ENCODE measurements around the gene RASA4.
"Not testable (repeated sequence)": the region's sequence is repeated elsewhere in the genome, so short reads cannot be mapped to it uniquely, and the experiment has no call there.

Gene RASA4

GRCh38 chr7:102606848-102607247 lies 9.7 kb downstream of the RASA4 start:
- not testable (repeated sequence) for H3K4me3 ChIP-seq (ENCODE audit: low read depth, low read length)

- H3K4me3 ChIP-seq (ENCODE audit: low read depth, low read length) = not testable (repeated sequence)
Observed at GRCh38 chr7:102604431-102605145, 12.0 kb downstream of the RASA4 start.

- H3K4me3 ChIP-seq (ENCODE audit: low read depth, low read length) = not testable (repeated sequence)
Observed at GRCh38 chr7:102602317-102602716, 14.2 kb downstream of the RASA4 start.

- H3K4me3 ChIP-seq (ENCODE audit: low read depth, low read length) = not testable (repeated sequence)
Observed at GRCh38 chr7:102599699-102600098, 16.9 kb downstream of the RASA4 start.

GRCh38 chr7:102596036-102596435 lies 20.5 kb downstream of the RASA4 start:
- not testable (repeated sequence) for H3K4me3 ChIP-seq (ENCODE audit: low read depth, low read length)

- H3K4me3 ChIP-seq (ENCODE audit: low read depth, low read length) = not testable (repeated sequence)
Observed at GRCh38 chr7:102593637-102594334, 22.8 kb downstream of the RASA4 start.

GRCh38 chr7:102592477-102593019 lies 24.0 kb downstream of the RASA4 start:
- not testable (repeated sequence) for H3K4me3 ChIP-seq (ENCODE audit: low read depth, low read length)

- H3K4me3 ChIP-seq (ENCODE audit: low read depth, low read length) = not testable (repeated sequence)
Observed at GRCh38 chr7:102589857-102590256, 26.7 kb downstream of the RASA4 start.

GRCh38 chr7:102583495-102583894 lies 33.1 kb downstream of the RASA4 start:
- not testable (repeated sequence) for H3K4me3 ChIP-seq (ENCODE audit: low read depth, low read length)

- not testable (repeated sequence) for H3K4me3 ChIP-seq (ENCODE audit: low read depth, low read length)
Observed at GRCh38 chr7:102581722-102582121, 34.8 kb downstream of the RASA4 start.

GRCh38 chr7:102578486-102578885 lies 38.1 kb downstream of the RASA4 start:
- H3K4me3 ChIP-seq (ENCODE audit: low read depth, low read length) = not testable (repeated sequence)

GRCh38 chr7:102577315-102578240 lies 39.0 kb downstream of the RASA4 start:
- not testable (repeated sequence) for H3K4me3 ChIP-seq (ENCODE audit: low read depth, low read length)

- not testable (repeated sequence) for H3K4me3 ChIP-seq (ENCODE audit: low read depth, low read length)
Observed at GRCh38 chr7:102576363-102576762, 40.2 kb downstream of the RASA4 start.

- H3K4me3 ChIP-seq (ENCODE audit: low read depth, low read length) = not testable (repeated sequence)
Observed at GRCh38 chr7:102574607-102575006, 41.9 kb downstream of the RASA4 start.
